HEK293 (cell line): ENCODE data around the gene CA10.

Experiments
- ZFP69B ChIP-seq: fragments of 450-650 bp; formaldehyde crosslinking; IDR thresholded peaks from 2 replicates; pipeline ENCODE4 v1.5.1; 2016; ENCODE audit warnings: missing biosample characterization, missing genetic modification characterization
- ZNF138 ChIP-seq: fragments of 450-650 bp; formaldehyde crosslinking; IDR thresholded peaks from 2 replicates; pipeline ENCODE4 v1.5.1; 2016; ENCODE audit warnings: missing biosample characterization, missing genetic modification characterization, borderline replicate concordance
- ZNF157 ChIP-seq: fragments of 450-650 bp; formaldehyde crosslinking; IDR thresholded peaks from 2 replicates; pipeline ENCODE4 v1.5.1; 2016; ENCODE audit warnings: missing biosample characterization, missing genetic modification characterization
- ZNF423 ChIP-seq: fragments of 450-650 bp; formaldehyde crosslinking; IDR thresholded peaks from 2 replicates; pipeline ENCODE4 v1.5.1; 2016; ENCODE audit warnings: missing biosample characterization, missing genetic modification characterization
- TF ChIP-seq, protein P1 (sequence below): sonication (generic); formaldehyde crosslinking; IDR thresholded peaks from 2 replicates; pipeline ENCODE4 v1.8.1; 2022; ENCODE audit warnings: mild to moderate bottlenecking, moderate library complexity, missing genetic modification reagents
- TF ChIP-seq, protein P2 (sequence below): fragments of 450-650 bp; formaldehyde crosslinking; IDR thresholded peaks from 2 replicates; pipeline ENCODE4 v1.5.1; 2016; ENCODE audit warnings: missing biosample characterization, missing genetic modification characterization
- TF ChIP-seq, protein P3 (sequence below): fragments of 450-650 bp; formaldehyde crosslinking; IDR thresholded peaks from 2 replicates; pipeline ENCODE4 v1.5.1; 2016; ENCODE audit warnings: missing biosample characterization, missing genetic modification characterization
- TF ChIP-seq, protein P4 (sequence below): fragments of 450-650 bp; formaldehyde crosslinking; IDR thresholded peaks from 2 replicates; pipeline ENCODE4 v1.5.1; 2016; ENCODE audit warnings: missing biosample characterization, missing genetic modification characterization
- TF ChIP-seq, protein P5 (sequence below): fragments of 450-650 bp; IDR thresholded peaks from 2 replicates; pipeline ENCODE4 v1.5.1; 2018; ENCODE audit warnings: missing biosample characterization, missing genetic modification characterization
- TF ChIP-seq, protein P6 (sequence below): fragments of 450-650 bp; formaldehyde crosslinking; IDR thresholded peaks from 2 replicates; pipeline ENCODE4 v1.5.1; 2016; ENCODE audit warnings: missing biosample characterization, missing genetic modification characterization

DNA sequence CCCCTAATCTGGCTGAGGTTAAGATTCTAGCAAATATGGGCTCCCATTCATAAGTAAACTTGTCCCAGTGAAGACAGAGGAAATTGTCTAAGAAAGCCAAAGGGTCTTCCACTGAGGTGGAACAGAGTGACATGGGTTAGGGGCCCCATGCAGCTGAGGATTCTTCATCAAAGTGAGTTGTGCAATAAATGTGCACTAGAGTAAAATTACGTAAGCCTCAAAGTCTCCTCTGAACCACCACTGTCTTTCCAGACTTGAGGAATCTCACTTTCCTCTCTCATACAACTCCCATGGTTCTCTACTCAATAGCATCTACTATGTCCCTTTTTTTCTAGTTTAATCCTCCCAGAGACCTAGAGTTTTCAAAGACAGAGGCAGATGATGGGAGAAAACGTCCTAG lies 132.4 kb downstream of the CA10 start:
- TF ChIP-seq, protein P1, sequence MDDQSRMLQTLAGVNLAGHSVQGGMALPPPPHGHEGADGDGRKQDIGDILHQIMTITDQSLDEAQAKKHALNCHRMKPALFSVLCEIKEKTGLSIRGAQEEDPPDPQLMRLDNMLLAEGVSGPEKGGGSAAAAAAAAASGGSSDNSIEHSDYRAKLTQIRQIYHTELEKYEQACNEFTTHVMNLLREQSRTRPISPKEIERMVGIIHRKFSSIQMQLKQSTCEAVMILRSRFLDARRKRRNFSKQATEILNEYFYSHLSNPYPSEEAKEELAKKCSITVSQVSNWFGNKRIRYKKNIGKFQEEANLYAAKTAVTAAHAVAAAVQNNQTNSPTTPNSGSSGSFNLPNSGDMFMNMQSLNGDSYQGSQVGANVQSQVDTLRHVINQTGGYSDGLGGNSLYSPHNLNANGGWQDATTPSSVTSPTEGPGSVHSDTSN (CRISPR knock-in tag) = no peak
- no peak for TF ChIP-seq ZNF157 (tag by site-specific recombination)
- TF ChIP-seq, protein P2, sequence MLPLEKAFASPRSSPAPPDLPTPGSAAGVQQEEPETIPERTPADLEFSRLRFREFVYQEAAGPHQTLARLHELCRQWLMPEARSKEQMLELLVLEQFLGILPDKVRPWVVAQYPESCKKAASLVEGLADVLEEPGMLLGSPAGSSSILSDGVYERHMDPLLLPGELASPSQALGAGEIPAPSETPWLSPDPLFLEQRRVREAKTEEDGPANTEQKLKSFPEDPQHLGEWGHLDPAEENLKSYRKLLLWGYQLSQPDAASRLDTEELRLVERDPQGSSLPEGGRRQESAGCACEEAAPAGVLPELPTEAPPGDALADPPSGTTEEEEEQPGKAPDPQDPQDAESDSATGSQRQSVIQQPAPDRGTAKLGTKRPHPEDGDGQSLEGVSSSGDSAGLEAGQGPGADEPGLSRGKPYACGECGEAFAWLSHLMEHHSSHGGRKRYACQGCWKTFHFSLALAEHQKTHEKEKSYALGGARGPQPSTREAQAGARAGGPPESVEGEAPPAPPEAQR = no peak
- no peak for TF ChIP-seq ZNF138 (tag by site-specific recombination)
- TF ChIP-seq, protein P3, sequence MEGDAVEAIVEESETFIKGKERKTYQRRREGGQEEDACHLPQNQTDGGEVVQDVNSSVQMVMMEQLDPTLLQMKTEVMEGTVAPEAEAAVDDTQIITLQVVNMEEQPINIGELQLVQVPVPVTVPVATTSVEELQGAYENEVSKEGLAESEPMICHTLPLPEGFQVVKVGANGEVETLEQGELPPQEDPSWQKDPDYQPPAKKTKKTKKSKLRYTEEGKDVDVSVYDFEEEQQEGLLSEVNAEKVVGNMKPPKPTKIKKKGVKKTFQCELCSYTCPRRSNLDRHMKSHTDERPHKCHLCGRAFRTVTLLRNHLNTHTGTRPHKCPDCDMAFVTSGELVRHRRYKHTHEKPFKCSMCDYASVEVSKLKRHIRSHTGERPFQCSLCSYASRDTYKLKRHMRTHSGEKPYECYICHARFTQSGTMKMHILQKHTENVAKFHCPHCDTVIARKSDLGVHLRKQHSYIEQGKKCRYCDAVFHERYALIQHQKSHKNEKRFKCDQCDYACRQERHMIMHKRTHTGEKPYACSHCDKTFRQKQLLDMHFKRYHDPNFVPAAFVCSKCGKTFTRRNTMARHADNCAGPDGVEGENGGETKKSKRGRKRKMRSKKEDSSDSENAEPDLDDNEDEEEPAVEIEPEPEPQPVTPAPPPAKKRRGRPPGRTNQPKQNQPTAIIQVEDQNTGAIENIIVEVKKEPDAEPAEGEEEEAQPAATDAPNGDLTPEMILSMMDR (tag by site-specific recombination) = no peak
- TF ChIP-seq, protein P4, sequence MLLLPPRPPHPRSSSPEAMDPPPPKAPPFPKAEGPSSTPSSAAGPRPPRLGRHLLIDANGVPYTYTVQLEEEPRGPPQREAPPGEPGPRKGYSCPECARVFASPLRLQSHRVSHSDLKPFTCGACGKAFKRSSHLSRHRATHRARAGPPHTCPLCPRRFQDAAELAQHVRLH = no peak
- TF ChIP-seq ZFP69B = no peak
- no peak for TF ChIP-seq ZNF423
- TF ChIP-seq, protein P5, sequence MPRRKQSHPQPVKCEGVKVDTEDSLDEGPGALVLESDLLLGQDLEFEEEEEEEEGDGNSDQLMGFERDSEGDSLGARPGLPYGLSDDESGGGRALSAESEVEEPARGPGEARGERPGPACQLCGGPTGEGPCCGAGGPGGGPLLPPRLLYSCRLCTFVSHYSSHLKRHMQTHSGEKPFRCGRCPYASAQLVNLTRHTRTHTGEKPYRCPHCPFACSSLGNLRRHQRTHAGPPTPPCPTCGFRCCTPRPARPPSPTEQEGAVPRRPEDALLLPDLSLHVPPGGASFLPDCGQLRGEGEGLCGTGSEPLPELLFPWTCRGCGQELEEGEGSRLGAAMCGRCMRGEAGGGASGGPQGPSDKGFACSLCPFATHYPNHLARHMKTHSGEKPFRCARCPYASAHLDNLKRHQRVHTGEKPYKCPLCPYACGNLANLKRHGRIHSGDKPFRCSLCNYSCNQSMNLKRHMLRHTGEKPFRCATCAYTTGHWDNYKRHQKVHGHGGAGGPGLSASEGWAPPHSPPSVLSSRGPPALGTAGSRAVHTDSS = no peak
- TF ChIP-seq, protein P6, sequence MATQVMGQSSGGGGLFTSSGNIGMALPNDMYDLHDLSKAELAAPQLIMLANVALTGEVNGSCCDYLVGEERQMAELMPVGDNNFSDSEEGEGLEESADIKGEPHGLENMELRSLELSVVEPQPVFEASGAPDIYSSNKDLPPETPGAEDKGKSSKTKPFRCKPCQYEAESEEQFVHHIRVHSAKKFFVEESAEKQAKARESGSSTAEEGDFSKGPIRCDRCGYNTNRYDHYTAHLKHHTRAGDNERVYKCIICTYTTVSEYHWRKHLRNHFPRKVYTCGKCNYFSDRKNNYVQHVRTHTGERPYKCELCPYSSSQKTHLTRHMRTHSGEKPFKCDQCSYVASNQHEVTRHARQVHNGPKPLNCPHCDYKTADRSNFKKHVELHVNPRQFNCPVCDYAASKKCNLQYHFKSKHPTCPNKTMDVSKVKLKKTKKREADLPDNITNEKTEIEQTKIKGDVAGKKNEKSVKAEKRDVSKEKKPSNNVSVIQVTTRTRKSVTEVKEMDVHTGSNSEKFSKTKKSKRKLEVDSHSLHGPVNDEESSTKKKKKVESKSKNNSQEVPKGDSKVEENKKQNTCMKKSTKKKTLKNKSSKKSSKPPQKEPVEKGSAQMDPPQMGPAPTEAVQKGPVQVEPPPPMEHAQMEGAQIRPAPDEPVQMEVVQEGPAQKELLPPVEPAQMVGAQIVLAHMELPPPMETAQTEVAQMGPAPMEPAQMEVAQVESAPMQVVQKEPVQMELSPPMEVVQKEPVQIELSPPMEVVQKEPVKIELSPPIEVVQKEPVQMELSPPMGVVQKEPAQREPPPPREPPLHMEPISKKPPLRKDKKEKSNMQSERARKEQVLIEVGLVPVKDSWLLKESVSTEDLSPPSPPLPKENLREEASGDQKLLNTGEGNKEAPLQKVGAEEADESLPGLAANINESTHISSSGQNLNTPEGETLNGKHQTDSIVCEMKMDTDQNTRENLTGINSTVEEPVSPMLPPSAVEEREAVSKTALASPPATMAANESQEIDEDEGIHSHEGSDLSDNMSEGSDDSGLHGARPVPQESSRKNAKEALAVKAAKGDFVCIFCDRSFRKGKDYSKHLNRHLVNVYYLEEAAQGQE (tag by site-specific recombination) = no peak
